Gastroesophageal sphincter (tissue), 4 donors: Measurements from ENCODE around the gene TSFM. TPM values are rescaled to one million over a fixed set of nuclear protein-coding genes. Genes with fewer than 3 reads are reported as not detected.

Experiments used
- ATAC-seq: fragments of 150-250 bp; one replicate; pipeline ENCODE4 v1.9.1; 2016; ENCODE audit warnings: mild to moderate bottlenecking, moderate library complexity
- H3K27ac ChIP-seq, 4 donors: fragments of 200-600 bp; sonication (generic) in 3 of 4; 1 replicate in 3 of 4; 2 replicates in 1 of 4; pipeline ENCODE4 v1.5.1; 2016 to 2019
- H3K27me3 ChIP-seq: fragments of 200-600 bp; sonication (generic); one replicate; pipeline ENCODE4 v1.5.1; 2019
- H3K36me3 ChIP-seq, 2 donors: fragments of 200-600 bp; sonication (generic); one replicate each; pipeline ENCODE4 v1.5.1; 2019; ENCODE audit warnings: control low read depth in 1 of 2
- H3K4me1 ChIP-seq, 3 donors: fragments of 200-600 bp; sonication (generic); 1 replicate in 2 of 3; 2 replicates in 1 of 3; pipeline ENCODE4 v1.5.1; 2016 to 2019; ENCODE audit warnings: control low read depth in 2 of 3
- H3K4me3 ChIP-seq, 2 donors: fragments of 200-600 bp; sonication (generic); one replicate each; pipeline ENCODE4 v1.5.1; 2019; ENCODE audit warnings: mild to moderate bottlenecking in 1 of 2, moderate library complexity in 1 of 2
- H3K9me3 ChIP-seq, 3 donors: fragments of 200-600 bp; sonication (generic); one replicate each; pipeline ENCODE4 v1.5.1; 2017 to 2019; ENCODE audit warnings: control low read depth in 2 of 3
- CTCF ChIP-seq, 4 experiments: fragments of 200-600 bp in 2 of 4; fragments of 450-650 bp in 2 of 4; sonication (generic) in 1 of 4; IDR thresholded peaks; one replicate each; pipeline ENCODE4 v1.5.1; 2017 to 2019; ENCODE audit warnings: antibody characterized with exemption in 4 of 4, mild to moderate bottlenecking in 2 of 4, moderate library complexity in 2 of 4
- EP300 ChIP-seq: sonication (generic); formaldehyde crosslinking; IDR thresholded peaks from one replicate; pipeline ENCODE4 v1.6.1; 2017; ENCODE audit warnings: antibody characterized with exemption, mild to moderate bottlenecking
- POLR2A ChIP-seq, 2 donors: fragments of 450-650 bp; IDR thresholded peaks; one replicate each; pipeline ENCODE4 v1.6.1; 2017; ENCODE audit warnings: antibody characterized with exemption in 2 of 2, mild to moderate bottlenecking in 2 of 2, moderate library complexity in 1 of 2
- POLR2AphosphoS5 ChIP-seq: sonication (generic); formaldehyde crosslinking; IDR thresholded peaks from one replicate; pipeline ENCODE4 v1.6.1; 2017; ENCODE audit warnings: antibody characterized with exemption
- WGBS, 2 donors: methylation state at CpG; one replicate each; pipeline ENCODE4 v1.1.5; 2018; ENCODE audit warnings: low coverage in 1 of 2; 5-methylcytosine and 5-hydroxymethylcytosine counted together
- total RNA-seq, 4 donors: library from RNA; depleted of rRNA; stranded (reverse); fragments of >200 nt; gene quantifications; one replicate each; pipeline ENCODE4 v1.1.0, GENCODE V29; 2016

TSFM gene
- total RNA-seq, 4 donors from 2014 or later, result 26.4 to 30.9 (median 29.1) TPM

GRCh38 chr12:57745485-57745881 lies 37.1 kb upstream of the TSFM start:
- peak overlapping the region; percentile 93 to 97 (median 94) for H3K27ac ChIP-seq
- H3K4me1 ChIP-seq, result peaks cover 0 to 26% (median 6%) of the 10 kb centered on the region in 3 donors
- no peaks in the 10 kb centered on the region for H3K9me3 ChIP-seq
- TF ChIP-seq EP300 (no peak), CTCF (IDR thresholded peaks at IDR 0.05) (no peak), POLR2A (IDR thresholded peaks at IDR 0.05) (no peak), POLR2AphosphoS5 (no peak)
- H3K27me3 ChIP-seq, result peaks cover 17% of the 10 kb centered on the region
- H3K36me3 ChIP-seq, result peaks cover 0 to 40% of the 10 kb centered on the region in 2 donors
- peak overlapping the region; percentile 85 to 90 for H3K4me3 ChIP-seq
- ATAC-seq, result no peak
- 10 to 36% methylated on average over 3 to 8 of the region's 8 CpGs for WGBS, 2 donors

- Histone ChIP-seq H3K27ac (peak overlapping the region in 3 of 4 donors; percentile 93 to 97 (median 94)), H3K9me3 (no peaks in the 10 kb centered on the region), H3K4me1 (peaks cover 0 to 31% (median 8%) of the 10 kb centered on the region in 3 donors), H3K27me3 (peaks cover 12% of the 10 kb centered on the region), H3K4me3 (peak overlapping the region in 1 of 2 donors; percentile 85), H3K36me3 (peaks cover 0 to 42% of the 10 kb centered on the region in 2 donors)
- TF ChIP-seq POLR2A (IDR thresholded peaks at IDR 0.05) (no peak), POLR2AphosphoS5 (no peak), CTCF (IDR thresholded peaks at IDR 0.05) (no peak), EP300 (no peak)
- ATAC-seq, result no peak
- WGBS, 2 donors, result 83 to 86% methylated on average over 1 to 3 of the region's 3 CpGs
Observed at GRCh38 chr12:57746025-57746424, 36.6 kb upstream of the TSFM start.

- WGBS, 2 donors, result 71% methylated on average over 3 of the region's 5 CpGs; no CpG with 5 or more reads in 1 of the 2 donors
- H3K4me3 ChIP-seq, result no peak overlapping the region
- H3K27me3 ChIP-seq, result no peaks in the 10 kb centered on the region
- peaks cover 2 to 46% (median 16%) of the 10 kb centered on the region in 3 donors for H3K4me1 ChIP-seq
- H3K27ac ChIP-seq, result no peak overlapping the region
- H3K9me3 ChIP-seq, result no peaks in the 10 kb centered on the region
- TF ChIP-seq CTCF (IDR thresholded peaks at IDR 0.05) (no peak), POLR2AphosphoS5 (no peak), POLR2A (IDR thresholded peaks at IDR 0.05) (no peak), EP300 (no peak)
- no peak for ATAC-seq
- H3K36me3 ChIP-seq, result peaks cover 0 to 42% of the 10 kb centered on the region in 2 donors
Observed at GRCh38 chr12:57749061-57749460, 33.5 kb upstream of the TSFM start.

GRCh38 chr12:57750561-57751431 lies 31.8 kb upstream of the TSFM start:
- Histone ChIP-seq H3K4me3 (peak overlapping the region in 1 of 2 donors; percentile 72), H3K4me1 (peaks cover 2 to 46% (median 12%) of the 10 kb centered on the region in 3 donors), H3K27me3 (no peaks in the 10 kb centered on the region), H3K9me3 (no peaks in the 10 kb centered on the region), H3K36me3 (peaks cover 0 to 42% of the 10 kb centered on the region in 2 donors), H3K27ac (peak overlapping the region in 3 of 4 donors; percentile 87 to 94 (median 87))
- no peak for ATAC-seq
- WGBS, 2 donors, result 84 to 86% methylated on average over 9 to 10 of the region's 15 CpGs
- TF ChIP-seq EP300, result no peak
- TF ChIP-seq POLR2AphosphoS5, result no peak
- no peak for TF ChIP-seq CTCF (IDR thresholded peaks at IDR 0.05)
- no peak for TF ChIP-seq POLR2A (IDR thresholded peaks at IDR 0.05)
